Gastroesophageal sphincter (tissue), 3 donors: ENCODE data around the gene NFAM1.

ENCODE experiments used
- CTCF ChIP-seq, 4 experiments: fragments of 200-600 bp in 2 of 4; fragments of 450-650 bp in 2 of 4; sonication (generic) in 1 of 4; IDR thresholded peaks; one replicate each; pipeline ENCODE4 v1.5.1; 2017 to 2019; ENCODE audit warnings: antibody characterized with exemption in 4 of 4, mild to moderate bottlenecking in 2 of 4, moderate library complexity in 2 of 4
- POLR2A ChIP-seq, 2 donors: fragments of 450-650 bp; IDR thresholded peaks; one replicate each; pipeline ENCODE4 v1.6.1; 2017; ENCODE audit warnings: antibody characterized with exemption in 2 of 2, mild to moderate bottlenecking in 2 of 2, moderate library complexity in 1 of 2
- POLR2AphosphoS5 ChIP-seq: sonication (generic); formaldehyde crosslinking; IDR thresholded peaks from one replicate; pipeline ENCODE4 v1.6.1; 2017; ENCODE audit warnings: antibody characterized with exemption

- TF ChIP-seq POLR2A (IDR thresholded peaks at IDR 0.05) (no peak), CTCF (IDR thresholded peaks at IDR 0.05) (no peak), POLR2AphosphoS5 (no peak)
Measured at GRCh38 chr22:42361523-42361922, 70.7 kb downstream of the NFAM1 start.
